ENCODE measurements around the gene LENEP. TPM values are rescaled to one million over a fixed set of nuclear protein-coding genes. Genes with fewer than 3 reads are reported as not detected.

The LENEP gene
- total RNA-seq, 1 experiment from 2014 or later, result 0.42 TPM

DNA sequence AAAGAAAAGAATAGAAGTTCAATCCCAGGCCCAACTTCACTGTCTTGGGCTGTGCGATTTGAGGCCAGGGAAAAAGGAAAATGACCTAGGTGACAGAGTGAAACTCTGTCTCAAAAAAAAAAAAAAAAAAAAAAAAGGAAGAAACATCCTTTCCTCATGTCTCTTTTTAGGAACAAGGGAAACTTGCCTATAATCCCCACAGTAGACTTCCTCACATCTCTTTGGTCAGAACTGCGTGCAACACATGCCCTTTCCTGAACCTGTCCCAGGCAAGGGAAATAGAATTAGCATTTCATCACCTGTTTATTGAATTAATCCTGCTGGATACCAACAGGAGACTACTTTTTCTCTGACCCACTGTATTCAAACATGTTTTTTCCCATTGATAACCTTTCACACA, 42.5 kb downstream of the LENEP start (continued):
- TF ChIP-seq REST (IDR thresholded peaks at IDR 0.05; ENCODE audit: low read depth), result no peak
- no peak for TF ChIP-seq POLR2A (IDR thresholded peaks at IDR 0.05; ENCODE audit: borderline replicate concordance, extremely low read depth, insufficient read depth, insufficient read length)
- TF ChIP-seq ZNF274 (IDR thresholded peaks at IDR 0.05; ENCODE audit: low read depth, low read length), result no peak
- TF ChIP-seq SRF (IDR thresholded peaks at IDR 0.05; ENCODE audit: low read depth), result no peak
- no peak for TF ChIP-seq SIN3A (IDR thresholded peaks at IDR 0.05; ENCODE audit: low read depth)
- no peak for TF ChIP-seq POLR2AphosphoS5 (IDR thresholded peaks at IDR 0.05; ENCODE audit: low read depth, low read length)
- TF ChIP-seq FOSL1 (IDR thresholded peaks at IDR 0.05; ENCODE audit: low read depth), result no peak

DNA sequence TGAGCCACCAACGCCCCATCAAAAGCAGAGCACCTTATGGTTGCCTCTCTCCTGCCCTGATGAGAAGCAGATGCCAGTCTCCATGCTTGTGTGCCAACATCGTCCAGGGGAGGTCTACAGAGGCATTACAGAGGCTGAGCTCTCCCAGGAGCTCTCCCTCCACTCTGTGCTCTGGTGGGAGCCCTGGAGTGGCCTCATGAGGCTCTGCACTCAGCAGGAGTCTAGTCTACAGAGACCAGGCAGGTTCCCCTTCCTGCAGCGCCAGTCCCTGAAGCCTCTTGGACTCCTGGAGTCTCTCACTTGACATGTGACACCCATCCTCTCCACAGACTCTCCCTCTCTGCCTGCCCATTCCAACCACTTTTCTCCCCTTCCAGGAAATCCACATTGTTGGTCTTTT, 43.7 kb downstream of the LENEP start:
- H3K79me2 ChIP-seq (ENCODE audit: insufficient read depth, low read length), result no peaks in the 10 kb centered on the region
- H3K9ac ChIP-seq (ENCODE audit: low read length), result no peak overlapping the region
- peaks cover 0 to 11% of the 10 kb centered on the region in 2 experiments; a peak in 2 of 4 replicates for H3K4me1 ChIP-seq (ENCODE audit: control insufficient read depth in 1 of 2, insufficient read depth in 2 of 2, low read length in 2 of 2)
- no peak overlapping the region for H3K27ac ChIP-seq (ENCODE audit: low read depth, low read length)
- no peak overlapping the region for H2AFZ ChIP-seq (ENCODE audit: low read depth, low read length, poor library complexity, severe bottlenecking)
- ATAC-seq (no peak), DNase-seq (ENCODE audit: low read depth, low spot score) (no peak)
- intact Hi-C loops (cut with micrococcal nuclease), result no loop called here
- no peaks in the 10 kb centered on the region for H3K27me3 ChIP-seq (ENCODE audit: insufficient read depth, low read length)
- CTCF ChIA-PET, result interaction anchor here (1.1 kb wide), 1 partner anchor 20 kb away, joined by 3 read pairs; no protein-coding TSS in a partner anchor
- no TSS peak for BruUV-seq (replicated peaks)
- POLR2A ChIA-PET, result no interaction called here
- no peaks in the 10 kb centered on the region for H3K9me3 ChIP-seq (ENCODE audit: control insufficient read depth in 1 of 2, insufficient read depth in 1 of 2, low read depth in 1 of 2, low read length in 2 of 2)
- no peaks in the 10 kb centered on the region for H3K9me2 ChIP-seq (ENCODE audit: insufficient read depth)
- TF ChIP-seq CBX3 (IDR thresholded peaks at IDR 0.05; ENCODE audit: low read depth) (no peak), POLR2AphosphoS5 (IDR thresholded peaks at IDR 0.05; ENCODE audit: low read depth, low read length) (no peak), SIN3A (IDR thresholded peaks at IDR 0.05; ENCODE audit: low read depth) (no peak), ELF1 (IDR thresholded peaks at IDR 0.05; ENCODE audit: borderline replicate concordance, low read depth) (no peak), RAD21 (IDR thresholded peaks at IDR 0.05; ENCODE audit: low read depth) (no peak), CEBPB (IDR thresholded peaks at IDR 0.05; ENCODE audit: low read depth) (no peak), ZNF274 (IDR thresholded peaks at IDR 0.05; ENCODE audit: low read depth, low read length) (no peak), EGR1 (IDR thresholded peaks at IDR 0.05; ENCODE audit: low read depth) (no peak)
- H3K4me3 ChIP-seq (replicated peaks in 1 of 2; ENCODE audit: low read depth in 1 of 2, low read length in 2 of 2), result no peak overlapping the region
- RAD21 ChIA-PET (ENCODE audit: low non-redundant PET in 1 of 2, low total read pairs in 2 of 2, uncharacterized antibody in 2 of 2, unreplicated experiment in 2 of 2), result no interaction called here
- no peak overlapping the region for H3K4me2 ChIP-seq (ENCODE audit: low read length)
- no peaks in the 10 kb centered on the region for H3K36me3 ChIP-seq (ENCODE audit: control insufficient read depth in 1 of 2, insufficient read depth in 2 of 2, low read length in 2 of 2)
- H4K20me1 ChIP-seq (ENCODE audit: insufficient read depth), result no peaks in the 10 kb centered on the region

Measured in HCT116 (cell line).